Stomach smooth muscle (tissue), 2 donors: ENCODE data around the gene AHSP.
"Not testable (repeated sequence)": the region's sequence is repeated elsewhere in the genome, so short reads cannot be mapped to it uniquely, and the experiment has no call there.

Experiments
- H3K27ac ChIP-seq: one replicate; pipeline ENCODE4 v1.7.0; 2013; ENCODE audit warnings: mild to moderate bottlenecking, low read length, inconsistent platforms
- H3K27me3 ChIP-seq, 2 donors: one replicate each; pipeline ENCODE4 v1.7.0; 2013; ENCODE audit warnings: low read length in 2 of 2; ENCODE audit not compliant: insufficient read depth in 2 of 2, control insufficient read depth in 1 of 2
- H3K36me3 ChIP-seq, 2 donors: one replicate each; pipeline ENCODE4 v1.7.0; 2013; ENCODE audit warnings: low read length in 2 of 2; ENCODE audit not compliant: control insufficient read depth in 2 of 2, insufficient read depth in 2 of 2
- H3K4me1 ChIP-seq: one replicate; pipeline ENCODE4 v1.7.0; 2013; ENCODE audit warnings: low read length; ENCODE audit not compliant: control insufficient read depth, insufficient read depth
- H3K4me3 ChIP-seq, 2 donors: one replicate each; pipeline ENCODE4 v1.7.0; 2013; ENCODE audit warnings: low read length in 2 of 2
- H3K9ac ChIP-seq, 2 donors: one replicate each; pipeline ENCODE4 v1.7.0; 2013; ENCODE audit warnings: low read length in 2 of 2, mild to moderate bottlenecking in 1 of 2
- H3K9me3 ChIP-seq, 2 donors: one replicate each; pipeline ENCODE4 v1.7.0; 2013; ENCODE audit warnings: low read length in 2 of 2; ENCODE audit not compliant: control insufficient read depth in 2 of 2
- donor health status: healthy.
- donor health status: Pancreatic carcinoma.

The AHSP gene, protein sequence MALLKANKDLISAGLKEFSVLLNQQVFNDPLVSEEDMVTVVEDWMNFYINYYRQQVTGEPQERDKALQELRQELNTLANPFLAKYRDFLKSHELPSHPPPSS

DNA sequence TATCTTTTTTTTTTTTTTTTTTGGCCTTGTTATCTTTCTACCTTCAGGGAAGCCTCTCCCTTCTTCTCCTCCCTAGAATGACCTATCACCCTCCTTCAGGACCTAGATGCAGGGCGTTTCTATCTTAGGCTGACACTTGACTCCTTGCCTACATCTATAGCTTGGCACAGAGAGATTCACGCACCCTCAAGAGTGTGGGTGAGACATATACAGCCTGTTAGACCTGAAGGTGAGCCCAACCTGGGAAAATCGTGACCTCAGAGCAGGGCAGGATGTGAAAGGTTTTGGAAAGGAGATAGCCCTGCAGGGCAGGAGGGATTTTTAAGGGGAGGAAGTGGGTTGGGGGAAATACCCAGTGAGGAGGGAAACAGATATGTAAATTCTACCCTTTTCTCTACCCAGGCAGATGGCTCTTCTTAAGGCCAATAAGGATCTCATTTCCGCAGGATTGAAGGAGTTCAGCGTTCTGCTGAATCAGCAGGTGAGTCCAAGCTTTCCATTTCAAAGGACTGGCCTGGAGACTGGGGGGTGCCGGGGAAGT is at the start of gene AHSP:
TSS of gene AHSP (plus strand) at position 167 of the 541 bp plus-strand sequence. CDS start at position 407, 240 bp downstream.
- Histone ChIP-seq H3K9me3 (no peaks in the 10 kb centered on the region), H3K4me3 (peak within 1 kb of the TSS in 1 of 2 donors; percentile 67), H3K4me1 (peaks cover 11% of the 10 kb centered on the region), H3K27ac (no peak within 1 kb of the TSS), H3K9ac (peak within 1 kb of the TSS in 1 of 2 donors; percentile 46), H3K36me3 (no peaks in the 10 kb centered on the region), H3K27me3 (peaks cover 0 to 24% of the 10 kb centered on the region in 2 donors)

DNA sequence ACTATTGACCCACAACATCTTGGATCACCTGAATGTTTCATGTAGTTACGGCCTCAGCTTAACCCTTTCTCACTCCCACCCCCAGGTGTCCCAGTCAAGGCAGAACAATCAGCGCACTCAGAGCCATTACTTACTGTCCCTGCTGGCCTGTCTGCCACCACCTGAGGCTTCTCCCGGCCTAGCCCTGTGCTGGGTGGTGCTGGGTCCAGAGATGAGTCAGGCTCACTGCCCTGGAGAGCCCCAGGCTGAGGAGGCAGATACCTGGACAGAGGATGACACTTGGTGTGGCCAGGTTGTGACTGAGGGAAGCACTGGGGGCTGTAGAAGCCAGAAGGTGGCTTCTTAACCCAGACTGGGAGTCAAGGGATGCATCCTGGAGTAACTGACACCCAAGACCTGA is 48.7 kb upstream of the AHSP start:
- H3K4me3 ChIP-seq = no peak overlapping the region
- peaks cover 37% of the 10 kb centered on the region for H3K4me1 ChIP-seq
- peak overlapping the region; percentile 24 for H3K27ac ChIP-seq
- H3K36me3 ChIP-seq = peaks cover 19 to 24% of the 10 kb centered on the region in 2 donors
- H3K9me3 ChIP-seq = no peaks in the 10 kb centered on the region
- no peak overlapping the region for H3K9ac ChIP-seq
- no peaks in the 10 kb centered on the region for H3K27me3 ChIP-seq

- Histone ChIP-seq H3K27me3 (no peaks in the 10 kb centered on the region), H3K4me3 (no peak overlapping the region), H3K36me3 (peaks cover 11 to 17% of the 10 kb centered on the region in 2 donors), H3K27ac (peak overlapping the region; percentile 24), H3K9me3 (no peaks in the 10 kb centered on the region), H3K9ac (no peak overlapping the region), H3K4me1 (peaks cover 30% of the 10 kb centered on the region)
Observed at GRCh38 chr16:31479751-31480150, 47.9 kb upstream of the AHSP start.

DNA sequence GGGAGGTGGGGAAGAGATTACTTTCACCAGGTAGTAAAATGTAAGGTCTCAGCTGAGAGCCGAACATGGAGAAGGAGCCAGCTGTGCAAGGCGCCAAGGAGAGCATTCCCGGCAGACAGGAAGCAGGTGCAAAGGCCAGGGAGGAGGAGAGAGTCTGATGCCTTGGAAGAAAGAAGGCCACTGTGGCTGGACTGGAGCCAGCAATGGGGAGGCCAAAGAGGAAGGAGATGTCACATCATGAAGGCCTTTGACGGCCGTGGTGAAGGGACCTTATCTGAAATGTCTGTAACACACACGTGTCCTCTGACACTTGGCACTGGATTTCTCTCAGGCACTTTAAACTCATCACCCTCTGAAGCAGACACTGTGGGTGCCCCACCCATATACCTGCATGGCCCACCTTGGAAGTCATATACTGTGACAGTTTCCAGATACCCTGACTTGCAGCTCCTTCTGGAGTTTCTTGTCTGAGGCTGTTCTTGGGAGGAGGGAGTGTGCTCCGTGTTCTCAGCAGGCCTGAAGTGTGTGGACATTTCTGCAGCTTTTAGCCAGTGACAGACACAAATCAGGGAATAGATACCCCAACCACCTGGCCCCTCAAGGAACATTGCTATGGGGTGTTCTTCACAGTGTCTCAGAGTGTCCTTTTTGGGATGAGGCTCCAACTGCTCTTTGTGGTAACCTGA is 46.7 kb upstream of the AHSP start:
- no peak overlapping the region for H3K4me3 ChIP-seq
- H3K9me3 ChIP-seq = no peaks in the 10 kb centered on the region
- H3K36me3 ChIP-seq = peaks cover 4 to 8% of the 10 kb centered on the region in 2 donors
- peaks cover 8 to 10% of the 10 kb centered on the region in 2 donors for H3K27me3 ChIP-seq
- H3K27ac ChIP-seq = peak overlapping the region; percentile 37
- H3K9ac ChIP-seq = no peak overlapping the region
- peaks cover 20% of the 10 kb centered on the region for H3K4me1 ChIP-seq

GRCh38 chr16:31483081-31483480 is 44.6 kb upstream of the AHSP start, which contains the start of gene SLC5A2:
Gene SLC5A2, plus strand, starts transcription at chr16:31483123. Its CDS starts 14 bp downstream, at chr16:31483137.
- Histone ChIP-seq H3K27ac (no peak within 1 kb of the TSS), H3K4me3 (no peak within 1 kb of the TSS), H3K9ac (no peak within 1 kb of the TSS), H3K9me3 (no peaks in the 10 kb centered on the region), H3K4me1 (peaks cover 14% of the 10 kb centered on the region), H3K27me3 (peaks cover 21 to 27% of the 10 kb centered on the region in 2 donors), H3K36me3 (peaks cover 0 to 4% of the 10 kb centered on the region in 2 donors)

GRCh38 chr16:31484048-31484447 is 43.7 kb upstream of the AHSP start:
- Histone ChIP-seq H3K4me1 (peaks cover 22% of the 10 kb centered on the region), H3K27me3 (peaks cover 25 to 31% of the 10 kb centered on the region in 2 donors)
- H3K36me3 ChIP-seq, H3K4me3 ChIP-seq, H3K27ac ChIP-seq, H3K9ac ChIP-seq, H3K9me3 ChIP-seq: not testable (repeated sequence)

GRCh38 chr16:31484491-31485171 is 43.1 kb upstream of the AHSP start:
- Histone ChIP-seq H3K4me3 (no peak overlapping the region), H3K36me3 (peaks cover 0 to 2% of the 10 kb centered on the region in 2 donors), H3K9me3 (no peaks in the 10 kb centered on the region), H3K27ac (no peak overlapping the region), H3K27me3 (peaks cover 25 to 31% of the 10 kb centered on the region in 2 donors), H3K4me1 (peaks cover 22% of the 10 kb centered on the region), H3K9ac (no peak overlapping the region)

DNA sequence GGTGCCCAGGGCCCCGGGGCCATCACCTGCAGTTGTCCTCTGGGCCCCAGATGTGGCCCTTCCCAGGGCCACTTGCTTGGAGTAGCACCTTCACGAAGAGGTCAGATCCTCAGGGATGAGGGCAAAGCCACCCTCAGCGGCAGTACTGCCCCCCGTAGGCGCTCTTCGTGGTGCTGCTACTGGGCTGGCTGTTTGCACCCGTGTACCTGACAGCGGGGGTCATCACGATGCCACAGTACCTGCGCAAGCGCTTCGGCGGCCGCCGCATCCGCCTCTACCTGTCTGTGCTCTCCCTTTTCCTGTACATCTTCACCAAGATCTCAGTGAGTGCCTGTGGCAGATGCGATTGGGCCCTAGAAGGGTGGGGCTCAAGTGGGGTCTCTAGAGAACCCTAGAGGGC is 42.1 kb upstream of the AHSP start:
- Histone ChIP-seq H3K36me3 (peaks cover 0 to 4% of the 10 kb centered on the region in 2 donors), H3K4me3 (no peak overlapping the region), H3K4me1 (peaks cover 20% of the 10 kb centered on the region), H3K9me3 (no peaks in the 10 kb centered on the region), H3K9ac (no peak overlapping the region), H3K27ac (no peak overlapping the region), H3K27me3 (peaks cover 25 to 31% of the 10 kb centered on the region in 2 donors)

DNA sequence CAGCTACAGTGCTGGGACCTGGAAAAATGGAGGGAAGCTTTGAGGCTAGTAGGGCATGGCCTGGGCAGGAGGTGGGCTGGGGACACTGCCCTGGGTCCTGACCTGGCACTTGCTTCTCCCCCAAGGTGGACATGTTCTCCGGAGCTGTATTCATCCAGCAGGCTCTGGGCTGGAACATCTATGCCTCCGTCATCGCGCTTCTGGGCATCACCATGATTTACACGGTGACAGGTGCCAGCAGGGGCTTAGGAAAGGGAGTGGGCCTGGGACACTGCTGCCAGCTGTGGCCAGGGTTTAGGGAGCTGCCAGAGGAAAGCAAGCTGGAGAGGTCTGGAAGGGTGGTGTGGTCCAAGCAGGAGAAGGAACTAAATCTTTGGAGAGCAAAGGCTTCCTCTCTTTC is 41.7 kb upstream of the AHSP start:
- Histone ChIP-seq H3K9ac (no peak overlapping the region), H3K4me1 (peaks cover 19% of the 10 kb centered on the region), H3K36me3 (peaks cover 0 to 6% of the 10 kb centered on the region in 2 donors), H3K27me3 (peaks cover 25 to 31% of the 10 kb centered on the region in 2 donors), H3K27ac (no peak overlapping the region), H3K9me3 (no peaks in the 10 kb centered on the region), H3K4me3 (no peak overlapping the region)

DNA sequence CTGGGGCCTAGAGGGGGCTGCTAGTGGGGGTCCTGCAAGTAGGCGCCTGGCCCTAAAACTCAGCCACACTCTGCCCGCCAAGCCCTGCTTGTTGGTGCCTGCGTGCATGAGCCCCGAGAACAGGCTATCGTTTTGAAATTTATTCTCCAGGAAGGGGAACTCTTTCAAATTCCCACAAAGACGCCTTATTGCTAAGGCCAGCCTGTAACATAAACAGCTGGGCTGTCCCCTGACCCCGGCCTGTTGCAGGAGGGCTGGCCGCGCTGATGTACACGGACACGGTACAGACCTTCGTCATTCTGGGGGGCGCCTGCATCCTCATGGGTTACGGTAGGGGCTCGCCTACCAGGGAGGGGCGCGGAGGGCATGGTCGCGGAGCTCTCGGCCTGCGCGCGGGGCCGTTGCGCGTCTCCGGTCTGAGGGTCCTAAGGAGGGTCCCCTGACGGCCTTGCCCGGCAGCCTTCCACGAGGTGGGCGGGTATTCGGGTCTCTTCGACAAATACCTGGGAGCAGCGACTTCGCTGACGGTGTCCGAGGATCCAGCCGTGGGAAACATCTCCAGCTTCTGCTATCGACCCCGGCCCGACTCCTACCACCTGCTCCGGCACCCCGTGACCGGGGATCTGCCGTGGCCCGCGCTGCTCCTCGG is 40.5 kb upstream of the AHSP start:
- peaks cover 6 to 13% of the 10 kb centered on the region in 2 donors for H3K36me3 ChIP-seq
- H3K4me3 ChIP-seq = peak overlapping the region; percentile 68 to 76
- no peak overlapping the region for H3K27ac ChIP-seq
- H3K9me3 ChIP-seq = no peaks in the 10 kb centered on the region
- H3K27me3 ChIP-seq = peaks cover 25 to 31% of the 10 kb centered on the region in 2 donors
- H3K9ac ChIP-seq = peak overlapping the region in 1 of 2 donors; percentile 8
- H3K4me1 ChIP-seq = peaks cover 18% of the 10 kb centered on the region
